Activated naive CD8-positive, alpha-beta T cell treated with anti-CD3 and anti-CD28 coated beads, Interleukin-2, amount 50 U/mL, for 24 hours (primary cell): ENCODE results near the gene CLECL1.
"Not testable (repeated sequence)": the region's sequence is repeated elsewhere in the genome, so short reads cannot be mapped to it uniquely, and the experiment has no call there.

Experiments used
- ATAC-seq: fragments of 150-1000 bp; cut with Tn5 transposase; one replicate; pipeline ENCODE4 v1.10.0; 2021
- DNase-seq: peaks from one replicate; pipeline ENCODE4 v3.0.0; 2021
- H3K27ac Mint-ChIP-seq: one replicate; pipeline ENCODE4 v1.8.0; 2021; ENCODE audit warnings: mild to moderate bottlenecking, mixed read lengths
- H3K27me3 Mint-ChIP-seq: one replicate; pipeline ENCODE4 v1.8.0; 2021; ENCODE audit warnings: mixed read lengths
- H3K36me3 Mint-ChIP-seq: one replicate; pipeline ENCODE4 v1.8.0; 2021; ENCODE audit warnings: low read depth, mixed read lengths
- H3K4me1 Mint-ChIP-seq: one replicate; pipeline ENCODE4 v1.8.0; 2021; ENCODE audit warnings: mixed read lengths
- H3K4me3 Mint-ChIP-seq: one replicate; pipeline ENCODE4 v1.8.0; 2021; ENCODE audit warnings: mild to moderate bottlenecking, moderate library complexity, mixed read lengths
- H3K9me3 Mint-ChIP-seq: one replicate; pipeline ENCODE4 v1.8.0; 2021; ENCODE audit warnings: mixed read lengths

CLECL1 gene

DNA sequence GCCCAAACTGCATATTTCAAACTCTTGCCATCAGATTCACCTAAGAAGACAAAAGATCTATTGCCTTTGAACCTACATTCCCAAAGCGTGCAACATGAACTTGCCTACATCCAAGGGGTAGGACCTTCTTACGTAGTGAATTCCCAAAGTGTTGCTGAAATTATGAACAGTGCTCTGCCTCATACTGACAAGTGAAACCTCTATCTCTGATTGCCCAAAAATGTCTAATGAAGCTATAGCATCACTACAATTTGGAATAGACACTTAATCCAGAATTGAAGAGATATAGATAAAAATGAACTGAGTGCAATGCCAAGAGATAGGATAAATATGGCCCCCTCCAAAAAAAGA, 32.3 kb downstream of the CLECL1 start:
- ATAC-seq, result no peak
- no peaks in the 10 kb centered on the region for H3K27me3 Mint-ChIP-seq
- peaks cover 30% of the 10 kb centered on the region for H3K36me3 Mint-ChIP-seq
- H3K9me3 Mint-ChIP-seq, result peaks cover 30% of the 10 kb centered on the region
- H3K4me1 Mint-ChIP-seq, result peaks cover 64% of the 10 kb centered on the region
- H3K4me3 Mint-ChIP-seq, result no peak overlapping the region
- peak overlapping the region; percentile 12 for H3K27ac Mint-ChIP-seq
- DNase-seq, result no peak

DNA sequence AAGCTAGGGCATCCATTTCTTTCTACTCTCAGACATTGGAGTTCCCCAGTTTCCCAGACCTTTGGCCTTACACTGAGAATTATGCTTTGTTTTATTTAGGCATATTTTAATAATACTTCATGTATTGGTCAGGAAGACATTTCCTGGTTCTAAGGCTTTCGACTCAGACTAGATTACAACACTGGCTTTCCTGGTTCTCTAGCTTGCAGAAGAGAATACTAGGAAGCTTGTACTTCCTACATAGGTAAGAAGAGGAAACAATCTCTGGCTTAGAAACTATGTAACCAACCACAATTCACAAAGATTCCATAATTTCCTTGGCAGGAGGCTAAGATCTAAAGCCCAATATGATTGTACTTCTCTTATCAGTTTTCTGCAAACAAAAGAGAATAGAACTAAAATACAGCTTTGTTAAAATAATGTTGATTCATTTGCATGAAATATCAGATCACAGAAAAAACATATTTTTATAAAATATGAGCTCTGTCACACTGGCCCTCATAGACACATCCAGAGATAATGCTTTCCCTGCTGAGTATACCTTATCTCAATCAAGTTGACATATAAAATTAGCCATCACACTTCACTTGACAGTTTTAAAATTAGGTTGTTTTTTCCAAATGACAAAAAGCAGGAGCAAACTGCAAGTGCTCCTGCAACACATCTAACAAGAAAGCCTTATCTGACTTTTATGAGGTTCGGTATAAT, 32.8 kb downstream of the CLECL1 start:
- Mint-ChIP-seq H3K9me3 (peaks cover 29% of the 10 kb centered on the region), H3K27ac (peak overlapping the region; percentile 12), H3K4me1 (peaks cover 64% of the 10 kb centered on the region), H3K36me3 (peaks cover 30% of the 10 kb centered on the region), H3K4me3 (no peak overlapping the region), H3K27me3 (no peaks in the 10 kb centered on the region)
- DNase-seq (no peak), ATAC-seq (no peak)

DNA sequence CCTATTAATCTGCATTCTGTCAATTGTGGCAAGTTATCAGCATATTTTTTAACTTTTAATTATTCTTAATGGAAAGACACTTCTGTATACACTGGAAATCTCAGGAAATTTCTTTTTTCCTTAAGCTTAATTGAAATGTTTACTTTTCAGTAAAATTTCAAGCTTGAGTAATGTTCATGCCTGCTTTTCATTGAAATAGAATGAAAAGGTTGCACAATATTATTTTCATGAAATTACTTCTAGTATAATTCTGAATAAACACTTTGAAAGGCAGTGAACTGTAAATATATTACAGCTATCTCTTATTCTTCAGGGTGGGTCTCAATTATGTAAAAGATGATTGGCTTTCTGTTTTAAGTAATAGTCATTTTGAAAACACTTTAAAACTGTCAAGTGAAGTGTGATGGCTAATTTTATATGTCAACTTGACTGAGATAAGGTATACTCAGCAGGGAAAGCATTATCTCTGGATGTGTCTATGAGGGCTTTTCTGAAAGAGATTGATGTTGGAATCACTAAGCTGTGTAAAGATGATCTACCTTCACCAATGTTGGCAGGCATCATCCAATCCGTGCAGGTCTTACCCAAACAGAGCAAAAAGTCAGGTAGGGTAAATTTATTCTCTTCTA, 33.5 kb downstream of the CLECL1 start:
- DNase-seq, result no peak
- Mint-ChIP-seq H3K27me3 (no peaks in the 10 kb centered on the region), H3K36me3 (peaks cover 34% of the 10 kb centered on the region), H3K9me3 (peaks cover 23% of the 10 kb centered on the region), H3K27ac (peak overlapping the region; percentile 12), H3K4me1 (peaks cover 68% of the 10 kb centered on the region), H3K4me3 (no peak overlapping the region)
- ATAC-seq, result peak; percentile 18

DNA sequence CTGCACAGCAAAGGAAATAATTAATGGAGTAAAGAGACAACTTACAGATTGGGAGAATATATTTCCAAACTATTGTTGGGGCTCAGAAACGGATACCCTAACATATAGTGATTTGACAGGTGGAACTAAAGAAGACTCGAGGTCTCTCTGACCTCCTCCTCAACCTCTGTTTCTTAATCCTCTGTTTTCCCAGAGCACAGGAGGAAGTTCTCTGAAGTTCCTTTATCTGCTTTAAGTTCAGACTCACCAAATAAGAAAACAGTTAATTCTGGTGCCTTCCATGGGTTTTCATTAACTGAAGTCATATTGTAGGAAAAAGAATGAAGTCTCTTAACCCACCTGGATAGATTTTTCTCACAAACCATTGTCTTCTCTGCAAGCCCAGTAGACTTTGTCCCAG, 34.2 kb downstream of the CLECL1 start:
- Mint-ChIP-seq H3K36me3 (peaks cover 40% of the 10 kb centered on the region), H3K9me3 (peaks cover 20% of the 10 kb centered on the region), H3K27ac (no peak overlapping the region), H3K4me3 (no peak overlapping the region), H3K4me1 (peaks cover 69% of the 10 kb centered on the region), H3K27me3 (no peaks in the 10 kb centered on the region)
- no peak for ATAC-seq
- DNase-seq, result no peak

DNA sequence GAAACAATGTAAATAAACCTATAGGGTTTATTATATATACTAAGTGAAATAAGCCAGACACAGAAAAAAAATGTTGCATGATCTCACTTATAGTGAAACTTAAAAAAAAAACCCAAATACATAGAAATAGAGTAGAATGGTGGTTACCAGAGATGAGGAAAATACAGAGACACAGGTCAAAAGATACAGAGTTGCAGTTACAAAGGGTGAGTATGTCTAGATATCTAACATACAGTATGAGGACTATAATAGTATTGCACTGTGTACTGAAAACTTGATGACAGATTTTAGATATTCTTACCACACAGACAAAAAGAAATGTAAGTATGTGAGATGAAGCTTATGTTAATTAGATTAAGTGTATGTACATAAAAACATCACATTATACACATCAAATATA, 35.3 kb downstream of the CLECL1 start:
- Mint-ChIP-seq H3K36me3 (peaks cover 50% of the 10 kb centered on the region), H3K4me1 (peaks cover 68% of the 10 kb centered on the region), H3K27ac (no peak overlapping the region), H3K4me3 (no peak overlapping the region), H3K27me3 (no peaks in the 10 kb centered on the region), H3K9me3 (peaks cover 25% of the 10 kb centered on the region)
- ATAC-seq (no peak), DNase-seq (no peak)

DNA sequence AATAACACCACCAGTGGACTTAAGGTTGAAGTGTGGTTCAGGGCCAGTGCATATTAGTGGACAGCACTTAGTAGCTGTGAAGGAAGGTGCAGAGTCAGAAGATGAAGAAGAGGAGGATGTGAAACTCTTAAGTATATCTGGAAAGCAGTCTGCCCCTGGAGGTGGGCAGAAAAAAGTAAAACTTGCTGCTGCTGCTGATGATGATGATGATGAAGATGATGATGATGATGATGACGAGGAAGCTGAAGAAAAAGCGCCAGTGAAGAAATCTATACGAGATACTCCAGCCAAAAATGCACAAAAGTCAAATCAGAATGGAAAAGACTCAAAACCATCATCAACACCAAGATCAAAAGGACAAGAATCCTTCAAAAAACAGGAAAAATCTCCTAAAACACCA, 37.2 kb downstream of the CLECL1 start:
- Mint-ChIP-seq H3K9me3 (peaks cover 38% of the 10 kb centered on the region), H3K36me3 (peaks cover 69% of the 10 kb centered on the region), H3K4me1 (peaks cover 49% of the 10 kb centered on the region), H3K27ac (peak overlapping the region; percentile 21)
- not testable (repeated sequence) for H3K27me3 Mint-ChIP-seq, DNase-seq, ATAC-seq, H3K4me3 Mint-ChIP-seq

DNA sequence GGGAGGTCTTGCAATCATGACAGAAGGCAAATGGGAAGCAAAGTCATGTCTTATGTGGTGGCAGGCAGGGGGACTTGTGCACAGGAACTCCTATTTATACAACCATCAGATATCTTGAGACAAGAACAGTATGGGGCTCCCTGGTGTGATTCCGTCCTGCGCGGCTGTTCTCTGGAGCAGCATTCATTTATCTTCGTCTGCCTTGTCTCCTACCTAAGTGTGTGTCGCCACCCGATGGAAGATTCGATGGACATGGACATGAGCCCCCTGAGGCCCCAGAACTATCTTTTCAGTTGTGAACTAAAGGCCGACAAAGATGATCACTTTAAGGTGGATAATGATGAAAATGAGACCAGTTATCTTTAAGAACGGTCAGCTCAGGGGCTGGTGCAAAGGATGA, 37.7 kb downstream of the CLECL1 start:
- not testable (repeated sequence) for DNase-seq

DNA sequence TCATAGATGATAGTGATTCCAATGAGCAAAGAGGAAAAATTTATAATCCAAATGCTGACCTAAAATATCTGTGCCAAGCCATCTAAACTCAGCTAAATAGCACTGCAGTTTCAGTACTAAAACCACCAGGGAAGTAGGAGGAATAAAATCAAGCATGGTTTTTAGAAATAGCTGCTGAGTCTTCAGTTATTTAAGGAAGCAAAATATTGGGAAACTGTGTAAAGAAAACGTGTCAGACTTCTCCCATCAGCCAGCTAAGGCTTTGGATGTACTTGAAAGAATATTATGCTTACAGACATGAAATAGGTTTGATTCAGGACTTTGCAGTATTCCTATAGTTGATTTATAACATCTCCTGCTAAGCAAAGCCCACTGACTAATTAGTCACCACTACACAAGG, 38.7 kb downstream of the CLECL1 start:
- Mint-ChIP-seq H3K4me3 (no peak overlapping the region), H3K4me1 (peaks cover 44% of the 10 kb centered on the region), H3K9me3 (peaks cover 45% of the 10 kb centered on the region), H3K27me3 (no peaks in the 10 kb centered on the region), H3K27ac (no peak overlapping the region), H3K36me3 (peaks cover 82% of the 10 kb centered on the region)
- no peak for DNase-seq
- no peak for ATAC-seq

More for the DNA sequence above, 37.7 kb downstream of the CLECL1 start:
- ATAC-seq, H3K4me3 Mint-ChIP-seq, H3K27me3 Mint-ChIP-seq: not testable (repeated sequence)
- Mint-ChIP-seq H3K9me3 (peaks cover 37% of the 10 kb centered on the region), H3K27ac (peak overlapping the region; percentile 21), H3K36me3 (peaks cover 72% of the 10 kb centered on the region), H3K4me1 (peaks cover 44% of the 10 kb centered on the region)

DNA sequence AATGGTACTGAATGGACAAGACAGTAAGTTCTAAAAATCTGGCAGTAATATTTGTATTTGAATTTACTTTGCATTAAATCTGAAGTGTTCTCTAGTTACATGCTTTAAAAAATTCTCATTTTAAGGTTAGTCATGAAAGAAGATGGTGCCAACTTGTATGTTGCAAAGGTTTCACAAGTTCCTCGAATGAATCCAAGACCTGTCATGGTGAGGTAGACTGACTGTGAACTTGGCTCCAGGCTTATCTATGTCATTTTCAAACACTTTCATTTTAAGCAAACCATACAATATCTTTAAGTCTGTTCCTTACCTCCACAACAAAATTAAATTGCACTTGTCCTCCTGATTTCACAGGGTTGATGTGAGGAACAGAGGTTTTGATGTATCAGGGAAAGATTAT, 40.0 kb downstream of the CLECL1 start:
- H3K9me3 Mint-ChIP-seq, result peaks cover 48% of the 10 kb centered on the region
- ATAC-seq (no peak), DNase-seq (no peak)
- no peaks in the 10 kb centered on the region for H3K27me3 Mint-ChIP-seq
- no peak overlapping the region for H3K4me3 Mint-ChIP-seq
- peaks cover 95% of the 10 kb centered on the region for H3K36me3 Mint-ChIP-seq
- peak overlapping the region; percentile 67 for H3K27ac Mint-ChIP-seq
- peaks cover 39% of the 10 kb centered on the region for H3K4me1 Mint-ChIP-seq

DNA sequence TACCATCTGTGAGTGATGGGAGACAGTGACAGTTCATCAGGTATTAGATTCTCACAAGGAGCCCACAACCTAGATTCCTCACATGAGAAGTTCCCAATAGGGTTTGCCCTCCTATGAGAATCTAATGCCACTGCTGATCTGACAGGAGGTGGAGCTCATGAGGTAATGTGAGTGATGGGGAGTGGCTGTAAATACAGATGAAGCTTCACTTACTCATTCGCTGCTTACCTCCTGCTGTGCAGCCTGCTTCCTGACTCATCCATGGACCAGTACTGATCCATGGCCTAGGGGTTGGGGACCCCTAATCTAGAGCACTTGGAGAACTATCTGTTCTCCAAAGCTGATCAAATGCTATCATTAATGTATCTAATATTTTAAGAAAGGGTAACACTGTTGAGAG, 45.7 kb downstream of the CLECL1 start:
- H3K4me1 Mint-ChIP-seq, result peaks cover 67% of the 10 kb centered on the region
- ATAC-seq, result peak; percentile 70
- no peak overlapping the region for H3K4me3 Mint-ChIP-seq

DNA sequence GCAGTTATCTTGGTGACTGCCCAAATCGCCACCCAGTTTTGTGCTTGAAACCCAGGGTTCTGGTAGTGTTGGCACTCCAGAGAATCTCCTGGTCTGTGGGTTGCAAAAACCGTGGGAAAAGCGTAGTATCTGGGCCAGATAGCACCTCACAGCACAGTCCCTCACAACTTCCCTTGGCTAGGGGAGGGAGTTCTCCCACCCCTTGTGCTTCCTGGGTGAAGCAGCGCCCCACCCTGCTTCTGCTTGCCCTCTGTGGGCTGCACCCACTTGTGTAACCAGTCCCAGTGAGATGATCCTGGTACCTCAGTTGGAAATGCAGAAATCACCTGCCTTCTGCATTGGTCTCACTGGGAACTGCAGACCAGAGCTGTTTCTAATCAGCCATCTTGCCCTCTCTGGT, 47.0 kb downstream of the CLECL1 start:
- Mint-ChIP-seq H3K4me3 (no peak overlapping the region), H3K9me3 (peaks cover 42% of the 10 kb centered on the region), H3K36me3 (peaks cover 91% of the 10 kb centered on the region), H3K27me3 (no peaks in the 10 kb centered on the region), H3K4me1 (peaks cover 73% of the 10 kb centered on the region), H3K27ac (peak overlapping the region; percentile 70)
- ATAC-seq, result peak; percentile 18
- DNase-seq, result no peak

More for the DNA sequence above, 45.7 kb downstream of the CLECL1 start:
- DNase-seq, result no peak
- H3K36me3 Mint-ChIP-seq, result peaks cover 92% of the 10 kb centered on the region
- no peaks in the 10 kb centered on the region for H3K27me3 Mint-ChIP-seq
- H3K27ac Mint-ChIP-seq, result peak overlapping the region; percentile 49
- H3K9me3 Mint-ChIP-seq, result peaks cover 45% of the 10 kb centered on the region

DNA sequence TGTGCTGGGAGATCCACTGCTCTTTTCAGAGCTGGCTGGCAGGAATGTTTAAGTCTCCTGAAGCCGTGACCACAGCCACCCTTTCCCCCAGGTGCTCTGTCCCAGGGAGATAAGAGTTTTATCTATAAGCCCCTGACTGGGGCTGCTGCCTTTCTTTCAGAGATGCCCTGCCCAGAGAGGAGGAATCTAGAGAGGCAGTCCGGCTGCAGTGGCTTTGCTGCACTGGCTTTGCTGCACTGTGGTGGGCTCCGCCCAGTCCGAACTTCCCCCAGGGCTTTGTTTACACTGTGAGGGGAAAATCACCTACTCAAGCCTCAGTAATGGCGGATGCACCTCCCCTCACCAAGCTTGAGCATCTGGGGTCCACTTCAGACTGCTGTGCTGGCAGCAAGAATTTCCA, 47.5 kb downstream of the CLECL1 start:
- not testable (repeated sequence) for H3K27me3 Mint-ChIP-seq, DNase-seq
- H3K4me3 Mint-ChIP-seq, result peak overlapping the region; percentile 63
- peaks cover 78% of the 10 kb centered on the region for H3K4me1 Mint-ChIP-seq
- peak; percentile 37 for ATAC-seq
- H3K9me3 Mint-ChIP-seq, result peaks cover 46% of the 10 kb centered on the region
- peak overlapping the region; percentile 70 for H3K27ac Mint-ChIP-seq
- H3K36me3 Mint-ChIP-seq, result peaks cover 92% of the 10 kb centered on the region

DNA sequence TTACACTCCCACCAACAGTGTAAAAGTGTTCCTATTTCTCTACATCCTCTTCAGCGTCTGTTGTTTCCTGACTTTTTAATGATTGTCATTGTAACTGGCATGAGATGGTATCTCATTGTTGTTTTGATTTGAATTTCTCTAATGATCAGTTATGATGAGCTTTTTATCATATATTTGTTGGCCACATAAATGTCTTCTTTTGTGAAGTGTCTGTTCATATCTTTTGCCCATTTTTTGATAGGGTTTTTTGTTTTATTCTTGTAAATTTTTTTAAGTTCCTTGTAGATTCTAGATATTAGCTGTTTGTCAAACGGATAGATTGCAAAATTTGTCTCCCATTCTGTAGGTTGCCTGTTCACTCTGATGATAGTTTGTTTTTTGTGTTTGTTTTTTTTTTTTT, 49.9 kb downstream of the CLECL1 start:
- H3K27me3 Mint-ChIP-seq, DNase-seq, ATAC-seq: not testable (repeated sequence)
- H3K4me3 Mint-ChIP-seq, result peak overlapping the region; percentile 63
- H3K27ac Mint-ChIP-seq, result peak overlapping the region; percentile 70
- peaks cover 84% of the 10 kb centered on the region for H3K4me1 Mint-ChIP-seq
- H3K36me3 Mint-ChIP-seq, result peaks cover 90% of the 10 kb centered on the region
- peaks cover 46% of the 10 kb centered on the region for H3K9me3 Mint-ChIP-seq

DNA sequence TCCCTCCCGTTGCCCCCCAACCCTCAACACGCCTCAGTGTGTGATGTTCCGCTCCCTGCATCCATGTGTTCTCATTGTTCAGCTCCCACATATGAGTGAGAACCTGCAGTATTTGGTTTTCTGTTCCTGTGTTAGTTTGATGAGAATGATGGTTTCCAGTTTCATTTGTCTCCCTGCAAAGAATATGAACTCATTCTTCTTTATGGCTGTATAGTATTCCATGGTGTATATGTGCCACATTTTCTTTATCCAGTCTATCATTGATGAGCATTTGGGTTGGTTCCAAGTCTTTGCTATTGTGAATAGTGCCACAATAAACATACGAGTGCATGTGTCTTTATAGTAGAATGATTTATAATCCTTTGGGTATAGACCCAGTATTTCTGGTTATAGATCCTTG, 50.4 kb downstream of the CLECL1 start:
- not testable (repeated sequence) for H3K27me3 Mint-ChIP-seq, DNase-seq, ATAC-seq
- Mint-ChIP-seq H3K27ac (peak overlapping the region; percentile 70), H3K36me3 (peaks cover 91% of the 10 kb centered on the region), H3K4me3 (peak overlapping the region; percentile 63), H3K4me1 (peaks cover 86% of the 10 kb centered on the region), H3K9me3 (peaks cover 46% of the 10 kb centered on the region)

DNA sequence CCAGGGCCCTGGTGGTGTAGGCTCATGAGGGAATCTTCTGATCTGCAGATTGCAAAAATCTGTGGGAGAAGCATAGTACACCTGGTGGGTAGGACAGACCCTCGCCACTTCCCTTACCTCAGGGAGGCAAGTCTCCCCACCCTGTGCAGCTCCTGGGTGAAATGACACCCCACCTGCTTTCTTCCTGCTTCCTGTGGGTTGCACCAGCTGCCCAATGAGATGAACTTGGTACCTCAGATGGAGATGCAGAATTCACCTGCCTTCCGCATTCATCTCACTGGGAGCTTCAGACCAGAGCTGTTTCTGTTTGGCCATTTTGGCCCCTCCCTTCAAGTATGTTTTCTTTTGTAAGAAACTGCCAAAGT, 58.7 kb downstream of the CLECL1 start:
- peak overlapping the region; percentile 91 for H3K4me3 Mint-ChIP-seq
- H3K27me3 Mint-ChIP-seq, result peaks cover 2% of the 10 kb centered on the region
- H3K9me3 Mint-ChIP-seq, result peaks cover under 1% of the 10 kb centered on the region

More for the DNA sequence above, 58.7 kb downstream of the CLECL1 start:
- H3K27ac Mint-ChIP-seq, result peak overlapping the region; percentile 99
- no peak for DNase-seq
- H3K4me1 Mint-ChIP-seq, result peaks cover 64% of the 10 kb centered on the region
- peaks cover 91% of the 10 kb centered on the region for H3K36me3 Mint-ChIP-seq
- peak; percentile 6 for ATAC-seq
